Measurements from ENCODE around the gene KCNMA1.

- no peak for TF ChIP-seq CTCF (IDR thresholded peaks at IDR 0.05 in 4 of 5, conservative IDR thresholded peaks at IDR 0.05 in 1 of 5)
- TF ChIP-seq POLR2A (IDR thresholded peaks at IDR 0.05), result no peak
These were observed 15.6 kb upstream of the KCNMA1 start for GRCh38 chr10:77653210-77653609.
